Measurements from ENCODE around the gene VAC14.

VAC14 gene

GRCh38 chr16:70720425-70721201 is 80.3 kb downstream of the VAC14 start:
- TF ChIP-seq CTCF (IDR thresholded peaks at IDR 0.05; ENCODE audit: insufficient read depth, low read length) (no peak), GABPA (IDR thresholded peaks at IDR 0.05; ENCODE audit: low read depth) (no peak), POLR2AphosphoS5 (IDR thresholded peaks at IDR 0.05; ENCODE audit: low read depth) (no peak), SPI1 (IDR thresholded peaks at IDR 0.05; ENCODE audit: borderline replicate concordance, low read depth) (no peak)
- TF ChIP-seq, protein P1, sequence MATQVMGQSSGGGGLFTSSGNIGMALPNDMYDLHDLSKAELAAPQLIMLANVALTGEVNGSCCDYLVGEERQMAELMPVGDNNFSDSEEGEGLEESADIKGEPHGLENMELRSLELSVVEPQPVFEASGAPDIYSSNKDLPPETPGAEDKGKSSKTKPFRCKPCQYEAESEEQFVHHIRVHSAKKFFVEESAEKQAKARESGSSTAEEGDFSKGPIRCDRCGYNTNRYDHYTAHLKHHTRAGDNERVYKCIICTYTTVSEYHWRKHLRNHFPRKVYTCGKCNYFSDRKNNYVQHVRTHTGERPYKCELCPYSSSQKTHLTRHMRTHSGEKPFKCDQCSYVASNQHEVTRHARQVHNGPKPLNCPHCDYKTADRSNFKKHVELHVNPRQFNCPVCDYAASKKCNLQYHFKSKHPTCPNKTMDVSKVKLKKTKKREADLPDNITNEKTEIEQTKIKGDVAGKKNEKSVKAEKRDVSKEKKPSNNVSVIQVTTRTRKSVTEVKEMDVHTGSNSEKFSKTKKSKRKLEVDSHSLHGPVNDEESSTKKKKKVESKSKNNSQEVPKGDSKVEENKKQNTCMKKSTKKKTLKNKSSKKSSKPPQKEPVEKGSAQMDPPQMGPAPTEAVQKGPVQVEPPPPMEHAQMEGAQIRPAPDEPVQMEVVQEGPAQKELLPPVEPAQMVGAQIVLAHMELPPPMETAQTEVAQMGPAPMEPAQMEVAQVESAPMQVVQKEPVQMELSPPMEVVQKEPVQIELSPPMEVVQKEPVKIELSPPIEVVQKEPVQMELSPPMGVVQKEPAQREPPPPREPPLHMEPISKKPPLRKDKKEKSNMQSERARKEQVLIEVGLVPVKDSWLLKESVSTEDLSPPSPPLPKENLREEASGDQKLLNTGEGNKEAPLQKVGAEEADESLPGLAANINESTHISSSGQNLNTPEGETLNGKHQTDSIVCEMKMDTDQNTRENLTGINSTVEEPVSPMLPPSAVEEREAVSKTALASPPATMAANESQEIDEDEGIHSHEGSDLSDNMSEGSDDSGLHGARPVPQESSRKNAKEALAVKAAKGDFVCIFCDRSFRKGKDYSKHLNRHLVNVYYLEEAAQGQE (IDR thresholded peaks at IDR 0.05; ENCODE audit: insufficient replicate concordance, low read depth), result no peak
- DNase-seq (ENCODE audit: low read depth in 1 of 2, low spot score in 1 of 2), result no peak
- Histone ChIP-seq H3K27me3 (ENCODE audit: insufficient read depth, poor library complexity, severe bottlenecking) (no peaks in the 10 kb centered on the region), H3K4me3 (replicated peaks; ENCODE audit: insufficient read depth, low read length) (no peak overlapping the region), H3K27ac (replicated peaks) (no peak overlapping the region)

- TF ChIP-seq POLR2AphosphoS5 (IDR thresholded peaks at IDR 0.05; ENCODE audit: low read depth) (no peak), CTCF (IDR thresholded peaks at IDR 0.05; ENCODE audit: insufficient read depth, low read length) (no peak), GABPA (IDR thresholded peaks at IDR 0.05; ENCODE audit: low read depth) (no peak), SPI1 (IDR thresholded peaks at IDR 0.05; ENCODE audit: borderline replicate concordance, low read depth) (no peak)
- TF ChIP-seq, protein P1 (IDR thresholded peaks at IDR 0.05; ENCODE audit: insufficient replicate concordance, low read depth), result no peak
- DNase-seq (ENCODE audit: low read depth in 1 of 2, low spot score in 1 of 2), result no peak
- Histone ChIP-seq H3K27me3 (ENCODE audit: insufficient read depth, poor library complexity, severe bottlenecking) (no peaks in the 10 kb centered on the region), H3K27ac (replicated peaks) (no peak overlapping the region), H3K4me3 (replicated peaks; ENCODE audit: insufficient read depth, low read length) (no peak overlapping the region)
Measured at GRCh38 chr16:70717065-70717464, 83.9 kb downstream of the VAC14 start.

DNA sequence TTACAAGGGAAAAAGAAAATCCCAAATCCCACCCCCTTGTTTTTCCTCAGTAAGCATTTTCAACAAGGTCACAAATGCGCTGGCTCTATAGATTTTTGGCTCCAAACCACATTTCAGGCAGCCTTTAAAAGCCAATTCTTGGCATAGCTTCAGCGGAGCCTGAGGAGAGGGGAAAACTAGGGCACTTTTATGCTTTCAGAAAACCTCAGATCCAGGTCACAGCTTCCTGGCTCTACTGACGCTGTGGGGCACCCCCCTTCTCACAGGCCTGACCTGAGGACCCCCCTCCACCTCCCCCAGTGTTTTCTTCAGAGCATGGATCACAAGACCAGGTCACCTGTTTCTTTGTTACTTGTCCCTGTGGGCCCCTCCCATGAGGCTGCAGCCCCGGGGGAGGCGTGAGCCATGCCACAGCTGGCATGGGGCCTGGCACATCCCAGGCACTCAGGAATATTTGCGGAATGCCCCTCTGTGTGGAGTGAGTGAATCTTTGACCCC is 85.0 kb downstream of the VAC14 start:
- Histone ChIP-seq H3K27ac (replicated peaks) (no peak overlapping the region), H3K4me3 (replicated peaks; ENCODE audit: insufficient read depth, low read length) (no peak overlapping the region), H3K27me3 (ENCODE audit: insufficient read depth, poor library complexity, severe bottlenecking) (no peaks in the 10 kb centered on the region)
- DNase-seq (ENCODE audit: low read depth in 1 of 2, low spot score in 1 of 2), result no peak
- TF ChIP-seq, protein P1 (IDR thresholded peaks at IDR 0.05; ENCODE audit: insufficient replicate concordance, low read depth), result no peak
- TF ChIP-seq GABPA (IDR thresholded peaks at IDR 0.05; ENCODE audit: low read depth), result no peak
- TF ChIP-seq SPI1 (IDR thresholded peaks at IDR 0.05; ENCODE audit: borderline replicate concordance, low read depth), result no peak
- no peak for TF ChIP-seq CTCF (IDR thresholded peaks at IDR 0.05; ENCODE audit: insufficient read depth, low read length)
- TF ChIP-seq POLR2AphosphoS5 (IDR thresholded peaks at IDR 0.05; ENCODE audit: low read depth), result no peak
